Activated CD8-positive, alpha-beta T cell treated with anti-CD3 and anti-CD28 coated beads for 36 hours (primary cell): ENCODE data around the gene PRKCQ. TPM values are rescaled to one million over a fixed set of nuclear protein-coding genes. Genes with fewer than 3 reads are reported as not detected.

ENCODE experiments used
- ATAC-seq: fragments of 200-7000 bp; cut with Tn5 transposase; one replicate; pipeline ENCODE4 v1.10.0; 2021; ENCODE audit warnings: mild to moderate bottlenecking, moderate library complexity
- CTCF ChIA-PET: fragments of 350-600 bp; sonication (Branson Sonifier 250); formaldehyde crosslinking; loops from one replicate; lab custom pipeline; 2021; ENCODE audit warnings: antibody characterized with exemption; lab: Charles Lee
- POLR2A ChIA-PET: fragments of 350-600 bp; sonication (Branson Sonifier 250); formaldehyde crosslinking; loops from one replicate; lab custom pipeline; 2021; ENCODE audit warnings: antibody characterized with exemption; lab: Charles Lee
- DNase-seq: peaks from one replicate; pipeline ENCODE4 v3.0.0-alpha.2; 2020
- H3K27ac Mint-ChIP-seq: one replicate; pipeline ENCODE4 v1.8.0; 2021; ENCODE audit warnings: mild to moderate bottlenecking, mixed read lengths
- H3K27me3 Mint-ChIP-seq: one replicate; pipeline ENCODE4 v1.8.0; 2021; ENCODE audit warnings: mixed read lengths
- H3K36me3 Mint-ChIP-seq: one replicate; pipeline ENCODE4 v1.8.0; 2021; ENCODE audit warnings: low read depth, mixed read lengths
- H3K4me1 Mint-ChIP-seq: one replicate; pipeline ENCODE4 v1.8.0; 2021; ENCODE audit warnings: low read depth, mixed read lengths
- H3K4me3 Mint-ChIP-seq: one replicate; pipeline ENCODE4 v1.8.0; 2021; ENCODE audit warnings: mild to moderate bottlenecking, moderate library complexity, mixed read lengths
- H3K9me3 Mint-ChIP-seq: one replicate; pipeline ENCODE4 v1.8.0; 2021; ENCODE audit warnings: mixed read lengths
- CTCF ChIP-seq: fragments of 200-600 bp; IDR thresholded peaks from one replicate; pipeline ENCODE4 v1.8.0; 2022; ENCODE audit warnings: antibody characterized with exemption, mild to moderate bottlenecking
- intact Hi-C: fragments of 100-400 bp; cut with micrococcal nuclease; formaldehyde crosslinking; loops from one replicate; pipeline ENCODE4 v1.10.0; 2022
- total RNA-seq, 2 experiments: library from RNA; stranded (reverse); gene quantifications; one replicate each; pipeline ENCODE4 v1.2.3, GENCODE V29; 2021

PRKCQ gene
- total RNA-seq, 2 experiments from 2014 or later, result 46.3 to 47.1 TPM

- no peak for TF ChIP-seq CTCF
- Mint-ChIP-seq H3K9me3 (peaks cover 3% of the 10 kb centered on the region), H3K27ac (peak overlapping the region; percentile 78), H3K27me3 (no peaks in the 10 kb centered on the region), H3K4me3 (no peak overlapping the region), H3K4me1 (peaks cover 64% of the 10 kb centered on the region), H3K36me3 (peaks cover 81% of the 10 kb centered on the region)
- intact Hi-C loops, result no loop called here
- CTCF ChIA-PET, result interaction anchor here (0.7 to 1.6 kb wide), 5 partner anchors 8 to 185 kb away, joined by 3 to 7 read pairs (median 4); no protein-coding TSS in a partner anchor
- POLR2A ChIA-PET, result interaction anchor here (1.0 kb wide), 1 partner anchor 9 kb away, joined by 5 read pairs; no protein-coding TSS in a partner anchor
- no peak for DNase-seq
- ATAC-seq, result no peak
Measured at GRCh38 chr10:6482737-6483357, 97.2 kb downstream of the PRKCQ start.

GRCh38 chr10:6478722-6479121, 101.4 kb downstream of the PRKCQ start:
- no peak for TF ChIP-seq CTCF
- Mint-ChIP-seq H3K27me3 (no peaks in the 10 kb centered on the region), H3K36me3 (peaks cover 74% of the 10 kb centered on the region), H3K9me3 (peaks cover 3% of the 10 kb centered on the region), H3K4me3 (no peak overlapping the region), H3K4me1 (peaks cover 61% of the 10 kb centered on the region), H3K27ac (peak overlapping the region; percentile 3)
- CTCF ChIA-PET, result no interaction called here
- ATAC-seq, result no peak
- no peak for DNase-seq
- intact Hi-C loops, result no loop called here
- POLR2A ChIA-PET, result no interaction called here

GRCh38 chr10:6476989-6477388, 103.1 kb downstream of the PRKCQ start:
- H3K27ac Mint-ChIP-seq, result peak overlapping the region; percentile 26
- no peak overlapping the region for H3K4me3 Mint-ChIP-seq

GRCh38 chr10:6474871-6475270, 105.2 kb downstream of the PRKCQ start:
- peak overlapping the region; percentile 96 for H3K27ac Mint-ChIP-seq
- ChIA-PET POLR2A (interaction anchor here (1.3 to 3.2 kb wide), 3 partner anchors 28 to 106 kb away, joined by 3 to 15 read pairs (median 3); partner anchors contain the start of gene PRKCQ), CTCF (interaction anchor here (1.3 to 4.1 kb wide), 3 partner anchors 8 to 30 kb away, joined by 4 to 27 read pairs (median 20); no protein-coding TSS in a partner anchor)
- no peak for DNase-seq
- H3K27me3 Mint-ChIP-seq, result no peaks in the 10 kb centered on the region
- peak overlapping the region; percentile 32 for H3K4me3 Mint-ChIP-seq
- peaks cover 3% of the 10 kb centered on the region for H3K9me3 Mint-ChIP-seq
- TF ChIP-seq CTCF, result no peak
- H3K4me1 Mint-ChIP-seq, result peaks cover 67% of the 10 kb centered on the region
- ATAC-seq, result no peak
- intact Hi-C loops, result loop anchor here (5.0 kb wide), 2 partner anchors 37 to 107 kb away; partner anchors contain the start of gene PRKCQ
- peaks cover 73% of the 10 kb centered on the region for H3K36me3 Mint-ChIP-seq

More at GRCh38 chr10:6476989-6477388, 103.1 kb downstream of the PRKCQ start:
- no peak for TF ChIP-seq CTCF
- intact Hi-C loops, result no loop called here
- ATAC-seq (no peak), DNase-seq (no peak)
- POLR2A ChIA-PET, result no interaction called here
- Mint-ChIP-seq H3K9me3 (no peaks in the 10 kb centered on the region), H3K4me1 (peaks cover 60% of the 10 kb centered on the region), H3K27me3 (no peaks in the 10 kb centered on the region), H3K36me3 (peaks cover 67% of the 10 kb centered on the region)
- CTCF ChIA-PET, result interaction anchor here (0.7 kb wide), 1 partner anchor 15 kb away, joined by 3 read pairs; no protein-coding TSS in a partner anchor

GRCh38 chr10:6473901-6474370, 106.1 kb downstream of the PRKCQ start:
- intact Hi-C loops, result loop anchor here (2.0 to 5.0 kb wide), 3 partner anchors 21 to 108 kb away; partner anchors contain the start of gene PRKCQ
- Mint-ChIP-seq H3K4me1 (peaks cover 67% of the 10 kb centered on the region), H3K36me3 (peaks cover 76% of the 10 kb centered on the region), H3K9me3 (peaks cover 4% of the 10 kb centered on the region), H3K27me3 (no peaks in the 10 kb centered on the region), H3K27ac (peak overlapping the region; percentile 96), H3K4me3 (peak overlapping the region; percentile 80)
- DNase-seq, result peak; percentile 49
- ChIA-PET POLR2A (interaction anchor here (0.7 to 3.2 kb wide), 11 partner anchors 9 to 128 kb away, joined by 3 to 15 read pairs (median 4); partner anchors contain the start of gene PRKCQ), CTCF (interaction anchor here (0.6 to 4.1 kb wide), 23 partner anchors 9 to 197 kb away, joined by 3 to 27 read pairs (median 4); no protein-coding TSS in a partner anchor)
- TF ChIP-seq CTCF, result no peak
- ATAC-seq, result peak; percentile 82
